ENCODE results near the gene PSTPIP2. TPM values are rescaled to one million over a fixed set of nuclear protein-coding genes. Genes with fewer than 3 reads are reported as not detected.

Gene PSTPIP2
- total RNA-seq, 4 donors from 2014 or later = 9.3 to 12.4 (median 11.1) TPM

DNA sequence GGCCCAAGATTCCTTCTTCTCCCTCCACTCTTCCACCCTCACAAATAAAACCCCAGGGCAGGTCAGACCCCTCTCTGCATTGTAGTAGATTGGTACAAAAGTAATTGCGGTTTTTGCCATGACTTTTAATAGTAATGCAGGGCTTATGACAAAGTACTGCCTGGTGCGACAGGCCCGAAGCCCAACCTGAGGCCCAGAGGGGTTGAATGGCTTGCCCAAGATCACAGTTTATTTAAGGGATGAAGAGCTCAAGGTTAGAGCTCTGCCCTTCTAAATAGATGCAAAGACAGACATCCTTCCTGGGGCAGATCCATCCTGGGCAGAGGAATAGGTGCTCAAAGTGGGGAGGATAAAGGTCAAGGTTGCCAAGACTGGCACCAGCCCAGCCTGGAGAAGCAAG lies 899 bp upstream of the PSTPIP2 start:
- intact Hi-C loops (cut with DNase I; ENCODE audit: low total_unique reads) = loop anchor here (5.0 kb wide), 1 partner anchor 106 kb away; the partner anchor contains the start of gene EPG5
- DNase-seq (ENCODE audit: low spot score in 2 of 2) = peak in 1 of 2 donors; percentile 58
- WGBS, 2 donors = 64 to 83% methylated on average over 3 of the region's 3 CpGs
- H3K4me3 ChIP-seq (ENCODE audit: low read depth, poor library complexity, severe bottlenecking) = no peak overlapping the region
- TF ChIP-seq POLR2A (IDR thresholded peaks at IDR 0.05) = no peak
- TF ChIP-seq, protein P1, sequence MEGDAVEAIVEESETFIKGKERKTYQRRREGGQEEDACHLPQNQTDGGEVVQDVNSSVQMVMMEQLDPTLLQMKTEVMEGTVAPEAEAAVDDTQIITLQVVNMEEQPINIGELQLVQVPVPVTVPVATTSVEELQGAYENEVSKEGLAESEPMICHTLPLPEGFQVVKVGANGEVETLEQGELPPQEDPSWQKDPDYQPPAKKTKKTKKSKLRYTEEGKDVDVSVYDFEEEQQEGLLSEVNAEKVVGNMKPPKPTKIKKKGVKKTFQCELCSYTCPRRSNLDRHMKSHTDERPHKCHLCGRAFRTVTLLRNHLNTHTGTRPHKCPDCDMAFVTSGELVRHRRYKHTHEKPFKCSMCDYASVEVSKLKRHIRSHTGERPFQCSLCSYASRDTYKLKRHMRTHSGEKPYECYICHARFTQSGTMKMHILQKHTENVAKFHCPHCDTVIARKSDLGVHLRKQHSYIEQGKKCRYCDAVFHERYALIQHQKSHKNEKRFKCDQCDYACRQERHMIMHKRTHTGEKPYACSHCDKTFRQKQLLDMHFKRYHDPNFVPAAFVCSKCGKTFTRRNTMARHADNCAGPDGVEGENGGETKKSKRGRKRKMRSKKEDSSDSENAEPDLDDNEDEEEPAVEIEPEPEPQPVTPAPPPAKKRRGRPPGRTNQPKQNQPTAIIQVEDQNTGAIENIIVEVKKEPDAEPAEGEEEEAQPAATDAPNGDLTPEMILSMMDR (IDR thresholded peaks at IDR 0.05) = no peak

DNA sequence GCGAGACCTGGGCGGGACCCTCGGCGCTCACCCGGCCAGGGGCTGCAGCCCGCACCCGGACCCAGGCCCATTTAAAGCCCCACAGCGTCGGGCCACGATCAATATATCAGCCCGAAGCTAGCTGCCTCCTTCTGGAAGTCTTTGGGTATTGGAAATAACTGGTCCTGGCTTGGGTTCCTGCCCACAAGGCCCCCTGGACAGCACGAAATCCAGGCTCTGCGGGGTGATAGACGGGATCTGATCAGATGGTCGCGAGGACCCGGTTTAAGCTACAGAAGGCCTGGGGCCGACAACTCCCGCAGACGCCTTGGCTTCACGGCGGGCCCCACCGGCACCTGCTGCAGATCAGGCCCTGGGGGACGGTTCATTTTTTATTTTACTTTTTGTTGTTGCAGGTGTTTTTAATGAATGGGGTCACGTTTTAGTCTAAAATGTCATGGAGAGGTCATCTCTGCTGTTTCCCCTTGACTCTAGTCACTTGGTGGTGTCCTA lies 362 bp upstream of the PSTPIP2 start:
- WGBS, 2 donors = 13 to 17% methylated on average over 24 to 25 of the region's 25 CpGs
- DNase-seq (ENCODE audit: low spot score in 2 of 2) = no peak
- intact Hi-C loops (cut with DNase I; ENCODE audit: low total_unique reads) = loop anchor here (5.0 kb wide), 1 partner anchor 105 kb away; the partner anchor contains the start of gene EPG5
- TF ChIP-seq, protein P1 (IDR thresholded peaks at IDR 0.05) = no peak
- TF ChIP-seq POLR2A (IDR thresholded peaks at IDR 0.05) = no peak
- peak overlapping the region; percentile 73 for H3K4me3 ChIP-seq (ENCODE audit: low read depth, poor library complexity, severe bottlenecking)

DNA sequence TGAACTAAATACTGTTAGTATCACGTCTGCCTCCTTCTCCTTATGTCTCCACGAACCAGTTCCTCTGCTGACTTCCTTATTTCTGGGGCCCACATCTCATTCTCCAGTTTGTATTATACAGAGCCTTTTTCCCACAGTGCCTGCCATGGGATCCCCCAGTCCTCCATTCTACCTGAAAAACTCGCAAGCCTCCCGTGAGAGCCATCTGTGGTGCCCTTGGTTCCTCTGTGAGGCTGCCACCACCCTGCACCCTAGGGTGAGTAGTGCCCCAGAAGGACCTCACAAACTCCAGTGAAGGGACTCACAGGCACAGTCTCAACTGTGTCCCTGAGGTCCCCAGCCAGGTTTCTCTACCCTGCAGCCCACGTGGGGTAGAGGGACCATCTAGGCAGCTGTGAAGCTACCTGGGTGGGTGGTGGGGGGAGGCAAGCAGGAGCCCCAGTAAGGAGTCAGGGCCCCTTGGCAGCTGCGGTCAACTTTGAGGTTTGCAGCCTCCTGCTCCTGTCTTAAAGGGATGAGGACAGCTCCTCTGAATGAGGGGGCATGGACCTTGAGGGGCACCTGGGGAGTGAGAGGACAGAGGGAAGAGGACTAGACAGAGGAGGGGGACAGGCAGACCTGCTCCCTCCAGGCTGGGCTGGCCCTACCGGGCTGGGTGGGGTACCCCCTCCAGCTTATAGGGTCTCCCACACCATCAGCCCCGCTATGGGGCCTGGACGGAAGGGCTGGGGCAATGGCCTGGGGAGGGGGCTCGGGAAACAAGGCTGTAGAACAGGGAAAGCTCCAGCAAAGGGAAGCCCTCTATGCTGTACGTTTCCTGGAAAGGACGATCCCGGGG lies 1.0 kb downstream of the PSTPIP2 start:
- H3K4me3 ChIP-seq (ENCODE audit: low read depth, poor library complexity, severe bottlenecking) = peak overlapping the region; percentile 73
- TF ChIP-seq, protein P1 (IDR thresholded peaks at IDR 0.05) = no peak
- TF ChIP-seq POLR2A (IDR thresholded peaks at IDR 0.05) = no peak
- WGBS, 2 donors = 19 to 26% methylated on average over 13 of the region's 13 CpGs
- DNase-seq (ENCODE audit: low spot score in 2 of 2) = no peak
- intact Hi-C loops (cut with DNase I; ENCODE audit: low total_unique reads) = loop anchor here (5.0 kb wide), 1 partner anchor 104 kb away; the partner anchor contains the start of gene EPG5

- TF ChIP-seq POLR2A (IDR thresholded peaks at IDR 0.05) = no peak
- TF ChIP-seq, protein P1 (IDR thresholded peaks at IDR 0.05) = no peak
- 63 to 69% methylated on average over 6 of the region's 6 CpGs for WGBS, 2 donors
- intact Hi-C loops (cut with DNase I; ENCODE audit: low total_unique reads) = loop anchor here (5.0 kb wide), 1 partner anchor 103 kb away; the partner anchor contains the start of gene EPG5
- no peak overlapping the region for H3K4me3 ChIP-seq (ENCODE audit: low read depth, poor library complexity, severe bottlenecking)
- DNase-seq (ENCODE audit: low spot score in 2 of 2) = no peak
These were observed 1.8 kb downstream of the PSTPIP2 start for GRCh38 chr18:46070232-46070631.

- TF ChIP-seq, protein P1 (IDR thresholded peaks at IDR 0.05) = no peak
- no peak for TF ChIP-seq POLR2A (IDR thresholded peaks at IDR 0.05)
- no peak for DNase-seq (ENCODE audit: low spot score in 2 of 2)
- 59 to 60% methylated on average over 4 of the region's 4 CpGs for WGBS, 2 donors
- no peak overlapping the region for H3K4me3 ChIP-seq (ENCODE audit: low read depth, poor library complexity, severe bottlenecking)
- intact Hi-C loops (cut with DNase I; ENCODE audit: low total_unique reads) = no loop called here
These were observed 2.5 kb downstream of the PSTPIP2 start for GRCh38 chr18:46069524-46069923.
